SK-N-SH (cell line): ENCODE results near the gene DNAJB6. TPM values are rescaled to one million over a fixed set of nuclear protein-coding genes. Genes with fewer than 3 reads are reported as not detected.

Experiments used
- CTCF ChIA-PET: fragments of 300-600, 350-600 bp; formaldehyde crosslinking; extraction: SDS; loops from one replicate; lab custom pipeline; 2021; lab: Yijun Ruan, JAX
- POLR2A ChIA-PET: fragments of 350-600 bp; sonication (Branson Sonifier 250); formaldehyde crosslinking; extraction: SDS; loops from one replicate; lab custom pipeline; 2020; ENCODE audit warnings: antibody characterized with exemption, inconsistent platforms; lab: Yijun Ruan, JAX
- DNase-seq: peaks from one replicate; pipeline ENCODE4 v3.0.0; 2012
- H2AFZ ChIP-seq: fragments of 200-600 bp; sonication (generic); 2 replicates; pipeline ENCODE4 v1.8.1; 2016; ENCODE audit warnings: antibody characterized with exemption, mild to moderate bottlenecking, low read depth
- H3F3A ChIP-seq: fragments of 200-600 bp; sonication (generic); replicated peaks from 2 replicates; pipeline ENCODE3; 2016; ENCODE audit warnings: antibody characterized with exemption, mild to moderate bottlenecking; ENCODE audit not compliant: insufficient read depth
- H3K27ac ChIP-seq, 2 experiments: fragments of 200-500 bp in 1 of 2; fragments of 200-600 bp in 1 of 2; sonication (Bioruptor generic) in 1 of 2; sonication (generic), shearing (Covaris generic) in 1 of 2; 2 replicates each; pipeline versions ENCODE4 v1.5.1 to v1.6.1; 2014 to 2016; ENCODE audit warnings: low read depth in 2 of 2, inconsistent platforms in 1 of 2, low read length in 1 of 2, mild to moderate bottlenecking in 1 of 2, mixed read lengths in 1 of 2
- H3K27me3 ChIP-seq: fragments of 200-600 bp; sonication (generic), shearing (Covaris generic); 2 replicates; pipeline ENCODE4 v1.6.1; 2016; ENCODE audit warnings: mixed run types; ENCODE audit not compliant: insufficient read depth
- H3K36me3 ChIP-seq, 2 experiments: fragments of 200-500 bp in 1 of 2; fragments of 200-600 bp in 1 of 2; sonication (Bioruptor generic) in 1 of 2; sonication (generic) in 1 of 2; replicated peaks in 1 of 2; 2 replicates each; pipeline versions ENCODE3 to v1.5.1; 2014 to 2016; ENCODE audit warnings: low read length in 1 of 2, mild to moderate bottlenecking in 1 of 2; ENCODE audit not compliant: insufficient read depth in 2 of 2, control insufficient read depth in 1 of 2
- H3K4me1 ChIP-seq, 2 experiments: fragments of 200-500 bp in 1 of 2; fragments of 200-600 bp in 1 of 2; sonication (Bioruptor generic) in 1 of 2; sonication (generic), shearing (Covaris generic) in 1 of 2; 2 replicates each; pipeline versions ENCODE4 v1.5.1 to v1.6.1; 2014 to 2016; ENCODE audit warnings: low read depth in 1 of 2, low read length in 1 of 2, mixed run types in 1 of 2; ENCODE audit not compliant: insufficient read depth in 2 of 2, control insufficient read depth in 1 of 2
- H3K4me2 ChIP-seq: fragments of 200-600 bp; sonication (generic), shearing (Covaris generic); 2 replicates; pipeline ENCODE4 v1.6.1; 2017; ENCODE audit warnings: mixed run types
- H3K4me3 ChIP-seq, 2 experiments: fragments of 200-500 bp in 1 of 2; fragments of 200-600 bp in 1 of 2; sonication (Bioruptor generic) in 1 of 2; sonication (generic), shearing (Covaris generic) in 1 of 2; 2 replicates each; pipeline versions ENCODE4 v1.5.1 to v1.8.1; 2014 to 2016; ENCODE audit warnings: low read depth in 2 of 2, inconsistent platforms in 1 of 2, low read length in 1 of 2, mild to moderate bottlenecking in 1 of 2, mixed read lengths in 1 of 2, moderate library complexity in 1 of 2
- H3K79me2 ChIP-seq: fragments of 200-600 bp; sonication (generic); 2 replicates; pipeline ENCODE4 v1.8.1; 2017; ENCODE audit warnings: mild to moderate bottlenecking; ENCODE audit not compliant: insufficient read depth
- H3K9ac ChIP-seq: fragments of 200-600 bp; sonication (generic); 2 replicates; pipeline ENCODE4 v1.6.1; 2017; ENCODE audit warnings: mixed run types
- H3K9me2 ChIP-seq: fragments of 200-600 bp; sonication (generic); 2 replicates; pipeline ENCODE4 v1.6.1; 2017; ENCODE audit warnings: mixed run types
- H3K9me3 ChIP-seq: fragments of 200-600 bp; sonication (generic); 2 replicates; pipeline ENCODE4 v1.6.1; 2017; ENCODE audit warnings: mixed run types, mild to moderate bottlenecking, moderate library complexity
- H4K20me1 ChIP-seq: fragments of 200-600 bp; sonication (generic); 2 replicates; pipeline ENCODE4 v1.6.1; 2017; ENCODE audit warnings: mild to moderate bottlenecking, mixed run types; ENCODE audit not compliant: insufficient read depth
- CTCF ChIP-seq: fragments of 200-600 bp; sonication (generic); IDR thresholded peaks from 2 replicates; pipeline ENCODE4 v1.6.1; 2017; ENCODE audit warnings: antibody characterized with exemption, mild to moderate bottlenecking, moderate library complexity
- EZH2phosphoT487 ChIP-seq: fragments of 200-600 bp; sonication (generic); IDR thresholded peaks from 2 replicates; pipeline ENCODE4 v1.6.1; 2017; ENCODE audit warnings: low read depth, mixed run types, mild to moderate bottlenecking, antibody characterized with exemption, moderate library complexity, borderline replicate concordance
- FOSL2 ChIP-seq: IDR thresholded peaks from 2 replicates; pipeline ENCODE4 v1.4.0; 2012; ENCODE audit warnings: low read depth, mild to moderate bottlenecking, moderate library complexity, borderline replicate concordance
- FOXJ3 ChIP-seq: sonication (generic); formaldehyde crosslinking; IDR thresholded peaks from 2 replicates; pipeline ENCODE4 v1.5.1; 2020; ENCODE audit warnings: mild to moderate bottlenecking, missing genetic modification reagents
- GABPA ChIP-seq: IDR thresholded peaks from 2 replicates; pipeline ENCODE4 v1.4.0; 2012; ENCODE audit warnings: low read depth, mild to moderate bottlenecking
- JUND ChIP-seq: IDR thresholded peaks from 2 replicates; pipeline ENCODE4 v1.4.0; 2012
- MEF2A ChIP-seq: IDR thresholded peaks from 2 replicates; pipeline ENCODE4 v1.4.0; 2012; ENCODE audit warnings: low read depth, borderline replicate concordance
- MXI1 ChIP-seq: IDR thresholded peaks from 2 replicates; pipeline ENCODE4 v1.6.1; 2012; ENCODE audit warnings: mild to moderate bottlenecking, low read depth, low read length, improper control_type of control experiment
- NFIC ChIP-seq: IDR thresholded peaks from 2 replicates; pipeline ENCODE4 v1.4.0; 2012; ENCODE audit warnings: borderline replicate concordance
- NRF1 ChIP-seq: IDR thresholded peaks from 2 replicates; pipeline ENCODE4 v1.6.1; 2012; ENCODE audit warnings: low read depth, mild to moderate bottlenecking, low read length
- PBX3 ChIP-seq: IDR thresholded peaks from 2 replicates; pipeline ENCODE4; 2012
- RAD21 ChIP-seq: IDR thresholded peaks from 2 replicates; pipeline ENCODE4 v1.6.1; 2012; ENCODE audit warnings: mild to moderate bottlenecking, low read length
- RXRA ChIP-seq: IDR thresholded peaks from 2 replicates; pipeline ENCODE4 v1.4.0; 2012; ENCODE audit warnings: low read depth, mild to moderate bottlenecking, borderline replicate concordance
- SIN3A ChIP-seq: IDR thresholded peaks from 2 replicates; pipeline ENCODE4 v1.6.1; 2012; ENCODE audit warnings: low read depth, mild to moderate bottlenecking, low read length, moderate library complexity, borderline replicate concordance
- SMC3 ChIP-seq: IDR thresholded peaks from 2 replicates; pipeline ENCODE4 v1.6.1; 2012; ENCODE audit warnings: low read depth, low read length, improper control_type of control experiment
- TEAD4 ChIP-seq: IDR thresholded peaks from 2 replicates; pipeline ENCODE4 v1.4.0; 2012; ENCODE audit warnings: mild to moderate bottlenecking, borderline replicate concordance; ENCODE audit not compliant: insufficient read depth
- USF2 ChIP-seq: fragments of 150-350 bp; IDR thresholded peaks from 2 replicates; pipeline ENCODE4 v1.6.1; 2017; ENCODE audit warnings: antibody characterized with exemption, low read length, low read depth, borderline replicate concordance
- YY1 ChIP-seq: IDR thresholded peaks from 2 replicates; pipeline ENCODE4 v1.4.0; 2012; ENCODE audit warnings: low read depth, mild to moderate bottlenecking
- WGBS: methylation state at CpG from one replicate; pipeline ENCODE4 v1.1.6; 2017; ENCODE audit warnings: low lambda C conversion rate; 5-methylcytosine and 5-hydroxymethylcytosine counted together
- polyA plus RNA-seq, 3 experiments: library from polyadenylated mRNA; depleted of rRNA; stranded (reverse); fragments of >200 nt; gene quantifications; 2 replicates each; pipeline ENCODE4 v1.2.3, GENCODE V29; 2012

The DNAJB6 gene
- polyA plus RNA-seq, 1 of the 3 experiments (the other 2 are of a cell fraction), result 176 TPM

GRCh38 chr7:157337316-157338149 lies 729 bp downstream of the DNAJB6 start:
- peak overlapping the region; percentile 86 for H3K9ac ChIP-seq
- no peaks in the 10 kb centered on the region for H3K9me3 ChIP-seq
- no peak overlapping the region for H2AFZ ChIP-seq
- H4K20me1 ChIP-seq, result peaks cover 52% of the 10 kb centered on the region
- H3K4me3 ChIP-seq, result peak overlapping the region; percentile 62 to 81
- ChIA-PET POLR2A (interaction anchor here (1.3 kb wide), 1 partner anchor 31 kb away, joined by 4 read pairs; no protein-coding TSS in a partner anchor), CTCF (interaction anchor here (0.6 to 4.5 kb wide), 13 partner anchors 8 to 430 kb away, joined by 3 to 42 read pairs (median 6); partner anchors contain the start of gene NOM1)
- no peaks in the 10 kb centered on the region for H3K9me2 ChIP-seq
- H3K27me3 ChIP-seq, result no peaks in the 10 kb centered on the region
- DNase-seq, result peak; percentile 91
- peaks cover 0 to 8% of the 10 kb centered on the region in 2 experiments for H3K36me3 ChIP-seq
- peaks cover 20% of the 10 kb centered on the region in 2 experiments for H3K4me1 ChIP-seq
- H3F3A ChIP-seq, result peaks cover 21% of the 10 kb centered on the region
- H3K27ac ChIP-seq, result peak overlapping the region; percentile 73 to 89
- H3K79me2 ChIP-seq, result peaks cover 56% of the 10 kb centered on the region
- peak; percentile 56 for TF ChIP-seq MXI1
- TF ChIP-seq GABPA, result 0 out of 2 replicates have a peak, but pooled peaks have one; percentile 14
- TF ChIP-seq JUND, result no peak
- WGBS, result 1% methylated on average over 32 of the region's 59 CpGs
- H3K4me2 ChIP-seq, result peak overlapping the region; percentile 86

- 0 out of 2 replicates have a peak overlapping the region, but pooled peaks have one; percentile 2 for H3K9ac ChIP-seq
- H3K4me3 ChIP-seq, result peak overlapping the region in 1 of 2 experiments; percentile 13; a peak in 2 of 4 replicates
- peaks cover 0 to 11% of the 10 kb centered on the region in 2 experiments for H3K36me3 ChIP-seq
- POLR2A ChIA-PET, result no interaction called here
- 59% methylated on average over 25 of the region's 25 CpGs for WGBS
- peak overlapping the region; percentile 86 for H3K4me2 ChIP-seq
- no peaks in the 10 kb centered on the region for H3K9me3 ChIP-seq
- H3K4me1 ChIP-seq, result peaks cover 20% of the 10 kb centered on the region in 2 experiments
- H3K27me3 ChIP-seq, result no peaks in the 10 kb centered on the region
- TF ChIP-seq FOSL2 (no peak), NRF1 (no peak), RAD21 (peak; percentile 88), YY1 (no peak), RXRA (no peak), SIN3A (no peak), EZH2phosphoT487 (no peak), TEAD4 (no peak), JUND (no peak), SMC3 (peak; percentile 80), PBX3 (no peak), USF2 (no peak), NFIC (no peak), CTCF (peak; percentile 100), MEF2A (no peak), FOXJ3 (CRISPR knock-in tag) (no peak)
- TF ChIP-seq, all 33 proteins: peak for 3
- peaks cover 77% of the 10 kb centered on the region for H4K20me1 ChIP-seq
- peak overlapping the region in 1 of 2 experiments; percentile 23; a peak in 1 of 4 replicates for H3K27ac ChIP-seq
- peaks cover 81% of the 10 kb centered on the region for H3K79me2 ChIP-seq
- no peak overlapping the region for H2AFZ ChIP-seq
- DNase-seq, result peak; percentile 88
- H3K9me2 ChIP-seq, result no peaks in the 10 kb centered on the region
- peaks cover 21% of the 10 kb centered on the region for H3F3A ChIP-seq
- CTCF ChIA-PET, result interaction anchor here (0.7 to 7.2 kb wide), 29 partner anchors 9 to 390 kb away, joined by 3 to 42 read pairs (median 5); partner anchors contain the start of gene NOM1
Observed at GRCh38 chr7:157339777-157340677, 3.2 kb downstream of the DNAJB6 start.
